ENCODE measurements around the gene LKAAEAR1.

DNA sequence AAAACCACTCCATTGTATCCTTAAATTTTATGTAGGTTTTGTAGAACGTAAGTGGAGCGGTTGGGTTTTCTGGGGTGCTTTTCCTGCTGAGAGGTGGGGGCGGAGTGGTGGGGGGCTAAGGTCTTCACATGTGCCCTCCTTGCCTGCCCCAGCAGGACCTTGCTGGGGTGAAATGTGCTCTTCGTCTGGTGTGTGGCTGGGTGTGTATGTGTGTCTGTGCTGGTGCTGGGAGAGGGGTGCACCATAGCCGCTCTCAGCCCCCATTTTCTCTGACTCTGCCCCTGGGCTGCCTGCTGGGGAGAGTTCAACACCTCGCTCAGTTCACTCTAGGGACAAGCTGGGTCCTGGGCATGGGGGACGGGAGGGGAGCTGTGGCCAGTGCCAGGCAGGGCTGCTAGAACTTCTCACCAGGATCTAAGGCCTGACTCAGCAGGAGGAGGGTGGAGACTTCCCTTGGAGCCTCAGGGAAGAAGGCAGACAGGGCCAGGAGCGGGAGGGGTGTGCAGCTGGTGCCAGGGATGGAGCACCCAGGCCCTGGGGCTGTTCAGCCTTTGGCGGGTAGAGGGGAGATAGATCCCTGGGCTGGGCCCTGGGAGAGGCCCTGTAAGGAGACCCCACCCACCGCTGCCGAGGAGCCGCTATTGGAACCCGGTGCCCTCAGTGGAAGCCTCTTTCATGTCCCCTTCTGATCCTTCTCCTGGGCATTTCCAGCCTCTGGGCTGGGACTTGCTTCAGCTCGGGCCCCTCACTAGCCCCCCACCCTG is 39.5 kb downstream of the LKAAEAR1 start:
- TF ChIP-seq CTCF (optimal IDR thresholded peaks at IDR 0.05 in 1 of 3, IDR thresholded peaks at IDR 0.05 in 1 of 3, conservative IDR thresholded peaks at IDR 0.05 in 1 of 3; ENCODE audit: extremely low read depth in 1 of 3, insufficient read depth in 2 of 3, low read length in 3 of 3) = no peak
- peak; percentile 38 for TF ChIP-seq EZH2 (IDR thresholded peaks at IDR 0.05; ENCODE audit: low read length)
